Esophagus squamous epithelium (tissue), 4 donors: Measurements from ENCODE around the gene B4GALNT2.
"Not testable (repeated sequence)": the region's sequence is repeated elsewhere in the genome, so short reads cannot be mapped to it uniquely, and the experiment has no call there.

Experiments used
- CTCF ChIP-seq, 6 experiments: fragments of 450-650 bp in 4 of 6; fragments of 200-600 bp in 2 of 6; sonication (generic) in 2 of 6; IDR thresholded peaks; one replicate each; pipeline ENCODE4 v1.5.1; 2016 to 2019; ENCODE audit warnings: antibody characterized with exemption in 6 of 6, mild to moderate bottlenecking in 4 of 6, moderate library complexity in 4 of 6
- POLR2A ChIP-seq, 4 donors: fragments of 450-650 bp; IDR thresholded peaks; one replicate each; pipeline ENCODE4 v1.6.1; 2017; ENCODE audit warnings: antibody characterized with exemption in 4 of 4, mild to moderate bottlenecking in 4 of 4, moderate library complexity in 3 of 4

GRCh38 chr17:49170711-49171110 is 38.1 kb downstream of the B4GALNT2 start:
- TF ChIP-seq CTCF, POLR2A (IDR thresholded peaks at IDR 0.05): not testable (repeated sequence)
